HCT116 (cell line): Measurements from ENCODE around the gene SLC25A20. TPM values are rescaled to one million over a fixed set of nuclear protein-coding genes. Genes with fewer than 3 reads are reported as not detected.

Source experiments
- ATAC-seq: fragments of 200-7000 bp; cut with Tn5 transposase; 2 replicates; pipeline ENCODE4 v1.9.1; 2020; ENCODE audit warnings: mild to moderate bottlenecking, moderate library complexity
- BruUV-seq: library from RNA; stranded (reverse); fragments of 400-500 nt; replicated peaks from 2 replicates; lab custom pipeline; 2021; lab: Mats Ljungman, UMichigan
- CTCF ChIA-PET: fragments of 300-600 bp; sonication (Branson Sonifier 250); formaldehyde crosslinking; loops from one replicate; lab custom pipeline; 2021; ENCODE audit warnings: antibody characterized with exemption; lab: Charles Lee
- POLR2A ChIA-PET: fragments of 300-600, 350-600 bp; sonication (Branson Sonifier 250); formaldehyde crosslinking; loops from one replicate; lab custom pipeline; 2021; ENCODE audit warnings: antibody characterized with exemption; lab: Charles Lee
- RAD21 ChIA-PET, 2 experiments: fragments of 300-600 bp; sonication (Branson Sonifier 250); formaldehyde crosslinking; loops; one replicate each; lab custom pipeline; 2023; ENCODE audit warnings: low total read pairs in 2 of 2; ENCODE audit not compliant: uncharacterized antibody in 2 of 2, unreplicated experiment in 2 of 2, low non-redundant PET in 1 of 2; lab: Charles Lee
- DNase-seq: peaks from one replicate; pipeline ENCODE4 v3.0.0-alpha.2; 2010; ENCODE audit warnings: low read depth, low spot score
- H2AFZ ChIP-seq: fragments of 200-600 bp; shearing (Covaris generic), sonication (generic); 2 replicates; pipeline ENCODE4 v1.6.1; 2017; ENCODE audit warnings: low read depth, mixed run types, mixed read lengths, antibody characterized with exemption, low read length; ENCODE audit not compliant: poor library complexity, severe bottlenecking
- H3K27ac ChIP-seq: 2 replicates; pipeline ENCODE4 v1.5.1; 2012; ENCODE audit warnings: low read depth, low read length
- H3K27me3 ChIP-seq: fragments of 200-600 bp; sonication (generic); 2 replicates; pipeline ENCODE4 v1.6.1; 2016; ENCODE audit warnings: mixed run types, low read length, mixed read lengths; ENCODE audit not compliant: insufficient read depth
- H3K36me3 ChIP-seq, 2 experiments: fragments of 200-500 bp in 1 of 2; fragments of 200-600 bp in 1 of 2; sonication (Bioruptor generic) in 1 of 2; sonication (generic) in 1 of 2; 2 replicates each; pipeline versions ENCODE4 v1.5.1 to v1.6.1; 2014 to 2016; ENCODE audit warnings: low read length in 2 of 2, inconsistent platforms in 1 of 2, mixed read lengths in 1 of 2, mixed run types in 1 of 2; ENCODE audit not compliant: insufficient read depth in 2 of 2, control insufficient read depth in 1 of 2
- H3K4me1 ChIP-seq, 2 experiments: fragments of 200-600 bp in 1 of 2; sonication (generic) in 1 of 2; 2 replicates each; pipeline versions ENCODE4 v1.5.1 to v1.6.1; 2012 to 2017; ENCODE audit warnings: low read length in 2 of 2, inconsistent platforms in 1 of 2, mild to moderate bottlenecking in 1 of 2, mixed read lengths in 1 of 2, mixed run types in 1 of 2, moderate library complexity in 1 of 2; ENCODE audit not compliant: insufficient read depth in 2 of 2, control insufficient read depth in 1 of 2
- H3K4me2 ChIP-seq: fragments of 200-600 bp; sonication (generic); 2 replicates; pipeline ENCODE4 v1.6.1; 2017; ENCODE audit warnings: mixed run types, low read length, mixed read lengths
- H3K4me3 ChIP-seq, 2 experiments: fragments of 200-600 bp in 1 of 2; sonication (generic) in 1 of 2; replicated peaks in 1 of 2; 2 replicates each; pipeline ENCODE4 v1.5.1; 2011 to 2016; ENCODE audit warnings: low read length in 2 of 2, control low read depth in 1 of 2, low read depth in 1 of 2, mild to moderate bottlenecking in 1 of 2, mixed read lengths in 1 of 2, mixed run types in 1 of 2
- H3K79me2 ChIP-seq: fragments of 200-600 bp; sonication (generic); 2 replicates; pipeline ENCODE4 v1.6.1; 2017; ENCODE audit warnings: mild to moderate bottlenecking, mixed run types, low read length, moderate library complexity, mixed read lengths; ENCODE audit not compliant: insufficient read depth
- H3K9ac ChIP-seq: fragments of 200-600 bp; sonication (generic); 2 replicates; pipeline ENCODE4 v1.6.1; 2016; ENCODE audit warnings: low read length, mixed read lengths
- H3K9me2 ChIP-seq: fragments of 200-600 bp; sonication (generic), shearing (Covaris generic); 2 replicates; pipeline ENCODE4 v1.6.1; 2017; ENCODE audit warnings: mixed run types, mild to moderate bottlenecking, moderate library complexity; ENCODE audit not compliant: insufficient read depth
- H3K9me3 ChIP-seq, 2 experiments: fragments of 200-500 bp in 1 of 2; fragments of 200-600 bp in 1 of 2; sonication (Bioruptor generic) in 1 of 2; sonication (generic) in 1 of 2; 2 replicates each; pipeline ENCODE4 v1.6.1; 2014 to 2017; ENCODE audit warnings: low read length in 2 of 2, mixed read lengths in 2 of 2, inconsistent platforms in 1 of 2, low read depth in 1 of 2, mild to moderate bottlenecking in 1 of 2, mixed run types in 1 of 2, moderate library complexity in 1 of 2; ENCODE audit not compliant: control insufficient read depth in 1 of 2, insufficient read depth in 1 of 2
- H4K20me1 ChIP-seq: fragments of 200-600 bp; sonication (generic), shearing (Covaris generic); 2 replicates; pipeline ENCODE4 v1.6.1; 2017; ENCODE audit warnings: mixed run types, mild to moderate bottlenecking, moderate library complexity; ENCODE audit not compliant: insufficient read depth
- CBX3 ChIP-seq: IDR thresholded peaks from 2 replicates; pipeline ENCODE4 v1.6.1; 2012; ENCODE audit warnings: low read depth
- EGR1 ChIP-seq: IDR thresholded peaks from 2 replicates; pipeline ENCODE4 v1.6.1; 2012; ENCODE audit warnings: low read depth
- ELF1 ChIP-seq: IDR thresholded peaks from 2 replicates; pipeline ENCODE4 v1.6.1; 2012; ENCODE audit warnings: low read depth, borderline replicate concordance
- EZH2 ChIP-seq: fragments of 200-600 bp; sonication (generic); IDR thresholded peaks from 2 replicates; pipeline ENCODE4 v1.6.1; 2017; ENCODE audit warnings: antibody characterized with exemption, mixed run types
- EZH2phosphoT487 ChIP-seq: fragments of 200-600 bp; IDR thresholded peaks from 2 replicates; pipeline ENCODE4 v1.6.1; 2018; ENCODE audit warnings: antibody characterized with exemption, borderline replicate concordance
- JUND ChIP-seq: IDR thresholded peaks from 2 replicates; pipeline ENCODE4 v1.6.1; 2012
- POLR2A ChIP-seq: IDR thresholded peaks from 2 replicates; pipeline ENCODE4 v1.7.0; 2011; ENCODE audit warnings: borderline replicate concordance; ENCODE audit not compliant: insufficient read depth, insufficient read length; ENCODE audit errors: extremely low read depth
- POLR2AphosphoS5 ChIP-seq: IDR thresholded peaks from 2 replicates; pipeline ENCODE4 v1.6.1; 2011; ENCODE audit warnings: mild to moderate bottlenecking, low read depth, low read length, moderate library complexity
- RAD21 ChIP-seq: IDR thresholded peaks from 2 replicates; pipeline ENCODE4 v1.6.1; 2012; ENCODE audit warnings: low read depth, mild to moderate bottlenecking
- SIN3A ChIP-seq: IDR thresholded peaks from 2 replicates; pipeline ENCODE4 v1.6.1; 2012; ENCODE audit warnings: low read depth
- SP1 ChIP-seq: IDR thresholded peaks from 2 replicates; pipeline ENCODE4 v1.6.1; 2012; ENCODE audit warnings: low read depth
- SRF ChIP-seq: IDR thresholded peaks from 2 replicates; pipeline ENCODE4 v1.6.1; 2012; ENCODE audit warnings: low read depth
- YY1 ChIP-seq: IDR thresholded peaks from 2 replicates; pipeline ENCODE4 v1.6.1; 2011; ENCODE audit warnings: low read length, low read depth, moderate library complexity, mild to moderate bottlenecking; ENCODE audit not compliant: insufficient replicate concordance; ENCODE audit errors: extremely low read depth
- ZNF274 ChIP-seq: fragments of 200-500 bp; sonication (Bioruptor generic); IDR thresholded peaks from 2 replicates; pipeline ENCODE4 v1.6.1; 2014; ENCODE audit warnings: mild to moderate bottlenecking, low read depth, low read length, inconsistent platforms
- intact Hi-C: fragments of 100-400 bp; cut with micrococcal nuclease; formaldehyde crosslinking; loops from 2 replicates; pipeline ENCODE4 v1.10.0; 2022
- total RNA-seq: library from RNA; stranded (reverse); gene quantifications from one replicate; pipeline ENCODE4 v1.2.1, GENCODE V29; 2021; ENCODE audit not compliant: unreplicated experiment
- TF ChIP-seq, protein P1 (sequence below): IDR thresholded peaks from 2 replicates; pipeline ENCODE4 v1.6.1; 2011; ENCODE audit warnings: mild to moderate bottlenecking, low read length, moderate library complexity; ENCODE audit not compliant: insufficient replicate concordance; ENCODE audit errors: extremely low read depth
- TF ChIP-seq, protein P2 (sequence below): IDR thresholded peaks from 2 replicates; pipeline ENCODE4 v1.6.1; 2012
- TF ChIP-seq, protein P3 (sequence below), 3 experiments: fragments of 200-600 bp in 1 of 3; sonication (generic) in 1 of 3; IDR thresholded peaks in 2 of 3; conservative IDR thresholded peaks in 1 of 3; 2 replicates each; pipeline ENCODE4 v1.5.1; 2012 to 2017; ENCODE audit warnings: low read depth in 2 of 3, low read length in 2 of 3, antibody characterized with exemption in 1 of 3, borderline replicate concordance in 1 of 3, control low read depth in 1 of 3, mild to moderate bottlenecking in 1 of 3, mixed read lengths in 1 of 3, mixed run types in 1 of 3, moderate library complexity in 1 of 3; ENCODE audit not compliant: insufficient read depth in 1 of 3
- TF ChIP-seq, protein P4 (sequence below): IDR thresholded peaks from 2 replicates; pipeline ENCODE4 v1.6.1; 2012
- TF ChIP-seq, protein P5 (sequence below): IDR thresholded peaks from 2 replicates; pipeline ENCODE4 v1.6.1; 2012; ENCODE audit warnings: low read depth

Gene SLC25A20
- total RNA-seq, 1 experiment from 2014 or later: 8.7 TPM

DNA sequence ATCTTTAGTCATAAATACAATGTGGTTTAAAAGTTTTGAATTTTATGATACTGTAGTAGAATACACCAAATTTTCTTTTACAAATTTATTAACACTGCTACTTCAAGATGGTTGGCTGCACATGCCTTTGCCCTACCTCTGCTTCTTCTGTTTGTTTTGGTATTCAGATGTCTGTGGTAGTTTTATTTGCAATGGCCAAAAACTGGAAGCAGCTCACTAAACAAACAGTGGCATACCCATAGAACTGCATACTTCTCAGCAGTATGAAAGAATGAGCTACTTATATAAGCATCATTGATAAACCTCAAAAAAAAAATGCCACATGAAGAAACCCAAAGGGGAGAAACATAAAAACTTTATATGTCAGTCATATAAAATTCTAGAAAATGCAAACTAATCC lies 39.5 kb upstream of the SLC25A20 start:
- Histone ChIP-seq H3K36me3 (peaks cover 7 to 19% of the 10 kb centered on the region in 2 experiments; a peak in 2 of 4 replicates), H3K9me2 (no peaks in the 10 kb centered on the region), H4K20me1 (peaks cover 12% of the 10 kb centered on the region; the same call in 1 of the 2 replicates)
- TF ChIP-seq POLR2A: no peak
- TF ChIP-seq POLR2AphosphoS5: no peak
- no peak for TF ChIP-seq ZNF274
- TF ChIP-seq, protein P1, sequence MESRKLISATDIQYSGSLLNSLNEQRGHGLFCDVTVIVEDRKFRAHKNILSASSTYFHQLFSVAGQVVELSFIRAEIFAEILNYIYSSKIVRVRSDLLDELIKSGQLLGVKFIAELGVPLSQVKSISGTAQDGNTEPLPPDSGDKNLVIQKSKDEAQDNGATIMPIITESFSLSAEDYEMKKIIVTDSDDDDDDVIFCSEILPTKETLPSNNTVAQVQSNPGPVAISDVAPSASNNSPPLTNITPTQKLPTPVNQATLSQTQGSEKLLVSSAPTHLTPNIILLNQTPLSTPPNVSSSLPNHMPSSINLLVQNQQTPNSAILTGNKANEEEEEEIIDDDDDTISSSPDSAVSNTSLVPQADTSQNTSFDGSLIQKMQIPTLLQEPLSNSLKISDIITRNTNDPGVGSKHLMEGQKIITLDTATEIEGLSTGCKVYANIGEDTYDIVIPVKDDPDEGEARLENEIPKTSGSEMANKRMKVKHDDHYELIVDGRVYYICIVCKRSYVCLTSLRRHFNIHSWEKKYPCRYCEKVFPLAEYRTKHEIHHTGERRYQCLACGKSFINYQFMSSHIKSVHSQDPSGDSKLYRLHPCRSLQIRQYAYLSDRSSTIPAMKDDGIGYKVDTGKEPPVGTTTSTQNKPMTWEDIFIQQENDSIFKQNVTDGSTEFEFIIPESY: no peak
- no peak for TF ChIP-seq SRF
- no peak for TF ChIP-seq RAD21
- TF ChIP-seq, protein P2, sequence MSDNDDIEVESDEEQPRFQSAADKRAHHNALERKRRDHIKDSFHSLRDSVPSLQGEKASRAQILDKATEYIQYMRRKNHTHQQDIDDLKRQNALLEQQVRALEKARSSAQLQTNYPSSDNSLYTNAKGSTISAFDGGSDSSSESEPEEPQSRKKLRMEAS: no peak
- TF ChIP-seq, protein P3, sequence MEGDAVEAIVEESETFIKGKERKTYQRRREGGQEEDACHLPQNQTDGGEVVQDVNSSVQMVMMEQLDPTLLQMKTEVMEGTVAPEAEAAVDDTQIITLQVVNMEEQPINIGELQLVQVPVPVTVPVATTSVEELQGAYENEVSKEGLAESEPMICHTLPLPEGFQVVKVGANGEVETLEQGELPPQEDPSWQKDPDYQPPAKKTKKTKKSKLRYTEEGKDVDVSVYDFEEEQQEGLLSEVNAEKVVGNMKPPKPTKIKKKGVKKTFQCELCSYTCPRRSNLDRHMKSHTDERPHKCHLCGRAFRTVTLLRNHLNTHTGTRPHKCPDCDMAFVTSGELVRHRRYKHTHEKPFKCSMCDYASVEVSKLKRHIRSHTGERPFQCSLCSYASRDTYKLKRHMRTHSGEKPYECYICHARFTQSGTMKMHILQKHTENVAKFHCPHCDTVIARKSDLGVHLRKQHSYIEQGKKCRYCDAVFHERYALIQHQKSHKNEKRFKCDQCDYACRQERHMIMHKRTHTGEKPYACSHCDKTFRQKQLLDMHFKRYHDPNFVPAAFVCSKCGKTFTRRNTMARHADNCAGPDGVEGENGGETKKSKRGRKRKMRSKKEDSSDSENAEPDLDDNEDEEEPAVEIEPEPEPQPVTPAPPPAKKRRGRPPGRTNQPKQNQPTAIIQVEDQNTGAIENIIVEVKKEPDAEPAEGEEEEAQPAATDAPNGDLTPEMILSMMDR (IDR thresholded peaks at IDR 0.05 in 2 of 3, conservative IDR thresholded peaks at IDR 0.05 in 1 of 3; ENCODE audit: borderline replicate concordance in 1 of 3, insufficient read depth in 1 of 3, low read depth in 2 of 3, low read length in 2 of 3): no peak
- TF ChIP-seq EZH2: no peak
- TF ChIP-seq, protein P4, sequence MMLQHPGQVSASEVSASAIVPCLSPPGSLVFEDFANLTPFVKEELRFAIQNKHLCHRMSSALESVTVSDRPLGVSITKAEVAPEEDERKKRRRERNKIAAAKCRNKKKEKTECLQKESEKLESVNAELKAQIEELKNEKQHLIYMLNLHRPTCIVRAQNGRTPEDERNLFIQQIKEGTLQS: no peak
- no peak for TF ChIP-seq SP1
- no peak for TF ChIP-seq JUND
- TF ChIP-seq CBX3: no peak
- no peak for TF ChIP-seq EGR1
- TF ChIP-seq ELF1: no peak
- no peak for TF ChIP-seq YY1
- TF ChIP-seq SIN3A: no peak
- TF ChIP-seq, protein P5, sequence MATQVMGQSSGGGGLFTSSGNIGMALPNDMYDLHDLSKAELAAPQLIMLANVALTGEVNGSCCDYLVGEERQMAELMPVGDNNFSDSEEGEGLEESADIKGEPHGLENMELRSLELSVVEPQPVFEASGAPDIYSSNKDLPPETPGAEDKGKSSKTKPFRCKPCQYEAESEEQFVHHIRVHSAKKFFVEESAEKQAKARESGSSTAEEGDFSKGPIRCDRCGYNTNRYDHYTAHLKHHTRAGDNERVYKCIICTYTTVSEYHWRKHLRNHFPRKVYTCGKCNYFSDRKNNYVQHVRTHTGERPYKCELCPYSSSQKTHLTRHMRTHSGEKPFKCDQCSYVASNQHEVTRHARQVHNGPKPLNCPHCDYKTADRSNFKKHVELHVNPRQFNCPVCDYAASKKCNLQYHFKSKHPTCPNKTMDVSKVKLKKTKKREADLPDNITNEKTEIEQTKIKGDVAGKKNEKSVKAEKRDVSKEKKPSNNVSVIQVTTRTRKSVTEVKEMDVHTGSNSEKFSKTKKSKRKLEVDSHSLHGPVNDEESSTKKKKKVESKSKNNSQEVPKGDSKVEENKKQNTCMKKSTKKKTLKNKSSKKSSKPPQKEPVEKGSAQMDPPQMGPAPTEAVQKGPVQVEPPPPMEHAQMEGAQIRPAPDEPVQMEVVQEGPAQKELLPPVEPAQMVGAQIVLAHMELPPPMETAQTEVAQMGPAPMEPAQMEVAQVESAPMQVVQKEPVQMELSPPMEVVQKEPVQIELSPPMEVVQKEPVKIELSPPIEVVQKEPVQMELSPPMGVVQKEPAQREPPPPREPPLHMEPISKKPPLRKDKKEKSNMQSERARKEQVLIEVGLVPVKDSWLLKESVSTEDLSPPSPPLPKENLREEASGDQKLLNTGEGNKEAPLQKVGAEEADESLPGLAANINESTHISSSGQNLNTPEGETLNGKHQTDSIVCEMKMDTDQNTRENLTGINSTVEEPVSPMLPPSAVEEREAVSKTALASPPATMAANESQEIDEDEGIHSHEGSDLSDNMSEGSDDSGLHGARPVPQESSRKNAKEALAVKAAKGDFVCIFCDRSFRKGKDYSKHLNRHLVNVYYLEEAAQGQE: no peak
- no peak for TF ChIP-seq EZH2phosphoT487
- TF ChIP-seq, all 23 proteins: peak for 0
- Histone ChIP-seq H3K4me1 (no peaks in the 10 kb centered on the region), H3K27ac (no peak overlapping the region), H3K4me3 (no peak overlapping the region), H2AFZ (no peak overlapping the region), H3K79me2 (peaks cover 81% of the 10 kb centered on the region), H3K27me3 (no peaks in the 10 kb centered on the region), H3K4me2 (no peak overlapping the region), H3K9ac (no peak overlapping the region), H3K9me3 (no peaks in the 10 kb centered on the region)
- no TSS peak for BruUV-seq
- ChIA-PET CTCF (no interaction called here), RAD21 (no interaction called here), POLR2A (no interaction called here)
- no peak for ATAC-seq
- no peak for DNase-seq
- intact Hi-C loops: no loop called here
